Activated CD4-positive, alpha-beta T cell treated with anti-CD3 and anti-CD28 coated beads, Interleukin-2, amount 50 U/mL, for 16 hours (primary cell): Measurements from ENCODE around the gene AQP3.
"Not testable (repeated sequence)": the region's sequence is repeated elsewhere in the genome, so short reads cannot be mapped to it uniquely, and the experiment has no call there.

Source experiments
- DNase-seq: peaks from one replicate; pipeline ENCODE4 v3.0.0-alpha.2; 2020

The AQP3 gene

DNA sequence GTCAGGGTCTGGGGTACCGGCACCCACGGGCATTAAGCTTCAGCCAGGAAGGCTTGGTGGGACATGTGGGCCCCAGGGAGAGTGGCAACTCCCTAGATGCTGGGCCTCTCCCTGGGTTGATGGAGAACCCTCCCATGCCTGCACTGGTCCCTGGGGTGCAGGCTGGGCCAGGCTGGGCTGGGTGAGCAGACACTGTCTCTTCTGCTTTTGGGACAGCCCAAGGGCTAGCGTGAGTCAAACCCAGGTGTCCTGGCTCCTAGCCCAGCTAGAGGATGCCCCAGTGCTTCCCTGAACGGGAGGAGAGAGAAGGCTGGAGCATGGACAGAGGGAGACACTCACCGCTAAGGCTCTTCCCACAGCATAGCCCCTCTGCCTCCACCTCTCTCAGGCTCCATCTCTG is 39.3 kb downstream of the AQP3 start:
- no peak for DNase-seq

DNA sequence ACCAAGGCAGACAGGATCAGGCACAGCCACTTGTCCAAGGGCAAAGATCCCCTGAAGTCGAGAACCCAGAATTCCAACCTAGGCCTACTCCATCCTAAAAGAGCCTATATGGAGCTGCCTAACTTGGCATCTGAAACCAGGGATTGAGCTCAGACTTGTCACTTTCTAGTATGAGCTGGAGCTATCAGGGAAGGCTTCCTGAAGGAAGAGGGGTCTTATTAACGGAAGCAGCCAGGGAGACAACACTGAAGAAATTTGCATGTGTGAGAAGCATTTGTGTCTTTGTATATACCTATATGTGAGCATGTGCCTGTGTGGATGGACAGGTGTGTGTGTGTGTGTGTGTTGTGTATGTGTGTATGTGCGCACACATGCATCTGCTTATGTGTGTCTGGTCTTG is 40.3 kb downstream of the AQP3 start:
- no peak for DNase-seq

DNA sequence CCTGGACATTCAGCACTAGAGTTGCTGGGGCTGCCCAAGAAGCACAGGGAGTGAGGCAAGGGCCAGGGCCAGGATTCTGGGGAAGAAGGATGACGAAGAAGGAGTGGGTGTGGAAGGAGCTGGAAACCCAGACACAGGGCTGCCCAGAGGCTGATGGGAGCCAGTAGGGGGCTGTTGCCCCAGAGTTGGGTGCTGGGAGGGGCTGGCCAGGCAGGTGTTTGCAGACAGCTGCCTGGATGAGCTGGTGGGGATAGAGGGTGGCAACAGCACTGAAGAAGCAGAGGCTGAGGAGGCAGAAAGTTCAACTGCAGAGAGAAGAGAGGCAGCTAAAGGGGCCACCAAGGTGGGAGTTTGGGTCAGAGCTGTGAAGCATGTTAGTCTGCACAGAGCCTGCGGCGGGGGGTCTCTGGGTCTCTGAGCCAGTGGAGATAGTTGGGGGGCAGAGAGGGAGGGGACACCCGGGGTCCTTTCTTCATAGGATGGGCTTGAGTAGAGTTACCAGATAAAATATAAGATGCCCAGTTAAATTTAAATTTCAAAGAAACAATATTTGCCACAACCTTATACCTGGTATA is 42.5 kb downstream of the AQP3 start:
- DNase-seq: no peak

DNA sequence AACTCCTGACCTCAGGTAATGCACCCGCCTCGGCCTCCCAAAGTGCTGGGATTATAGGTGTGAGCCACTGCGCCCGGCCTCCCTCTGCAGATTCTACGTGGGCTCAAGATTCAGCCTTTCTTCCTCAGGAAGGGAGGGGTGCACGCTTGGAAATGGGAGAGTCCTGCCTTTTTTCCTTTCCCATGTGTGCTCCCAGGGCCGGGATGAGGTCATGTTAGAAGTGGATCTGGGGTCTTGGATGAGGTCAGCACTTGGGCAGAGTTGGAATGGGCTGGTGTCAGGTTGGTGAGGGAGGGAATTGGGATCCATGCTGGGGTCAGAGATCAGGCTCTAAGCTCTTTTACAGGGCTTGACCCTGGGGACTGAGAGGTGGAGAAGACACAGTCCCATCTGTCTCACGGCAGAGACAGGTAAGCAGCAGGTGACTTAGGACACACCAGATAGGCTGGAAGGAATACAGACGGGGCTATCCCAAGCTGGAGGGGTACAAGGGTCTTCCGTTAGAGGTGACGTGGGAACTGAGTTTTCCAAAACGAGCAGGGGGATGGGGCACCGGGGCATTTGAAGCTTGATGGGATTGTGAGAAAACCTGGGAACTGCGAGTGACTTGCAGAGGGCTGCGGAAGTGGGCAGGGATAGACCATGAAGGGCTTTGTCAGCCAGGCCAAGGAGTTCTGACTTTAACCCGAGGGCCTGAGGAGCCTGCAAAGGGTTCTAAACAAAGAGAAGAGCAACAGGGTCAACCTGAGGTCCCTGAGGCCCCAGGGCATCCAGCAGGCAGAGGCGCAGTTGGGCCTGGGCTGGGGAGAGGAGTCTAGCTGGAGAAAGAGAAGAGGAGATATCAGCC is 43.2 kb downstream of the AQP3 start:
- DNase-seq: no peak

DNA sequence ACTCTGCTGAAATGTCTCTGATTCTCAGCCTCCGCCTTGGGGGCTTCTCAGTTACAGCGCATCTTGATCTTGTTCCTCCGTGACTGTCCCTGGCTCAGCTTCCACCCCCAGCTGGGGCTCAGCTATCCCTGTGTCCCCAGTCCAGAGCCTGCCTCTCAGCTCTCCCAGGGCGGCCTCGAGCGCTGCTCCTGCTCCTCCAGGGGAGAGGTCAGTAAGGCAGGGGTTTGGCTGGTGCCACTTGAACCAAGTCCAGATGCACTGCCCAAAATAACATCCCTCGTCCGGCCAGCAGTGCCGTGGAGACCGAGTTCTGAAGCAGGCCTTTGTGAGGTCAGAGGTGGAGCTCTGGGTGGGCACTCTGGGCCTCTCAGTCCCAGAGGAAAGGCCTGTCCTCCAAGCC is 45.0 kb downstream of the AQP3 start, which contains the start of gene AQP7:
TSS of gene AQP7 (minus strand) at position 198 of the 400 bp plus-strand sequence. CDS start 1,306 bp downstream, outside the sequence.
- not testable (repeated sequence) for DNase-seq

DNA sequence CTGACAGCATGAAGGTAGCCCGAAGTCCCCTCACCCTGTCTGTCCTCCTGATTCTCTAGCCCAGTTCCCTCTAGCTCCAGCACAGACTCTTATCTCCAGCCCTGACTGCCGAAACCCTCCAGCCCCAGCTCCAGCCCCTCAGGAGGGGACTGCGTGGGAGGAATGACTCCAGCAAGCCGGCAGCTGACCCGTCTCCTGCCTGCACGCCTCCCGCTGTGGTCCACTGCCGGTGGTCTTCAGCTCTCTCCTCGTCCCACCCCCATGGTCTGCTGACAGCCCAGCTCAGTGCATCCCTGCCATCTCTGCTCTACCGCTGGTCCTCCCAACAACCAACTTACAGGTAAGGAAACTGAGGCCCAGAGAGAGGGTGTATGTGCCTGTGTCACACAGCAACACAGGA is 45.6 kb downstream of the AQP3 start:
- DNase-seq: not testable (repeated sequence)

DNA sequence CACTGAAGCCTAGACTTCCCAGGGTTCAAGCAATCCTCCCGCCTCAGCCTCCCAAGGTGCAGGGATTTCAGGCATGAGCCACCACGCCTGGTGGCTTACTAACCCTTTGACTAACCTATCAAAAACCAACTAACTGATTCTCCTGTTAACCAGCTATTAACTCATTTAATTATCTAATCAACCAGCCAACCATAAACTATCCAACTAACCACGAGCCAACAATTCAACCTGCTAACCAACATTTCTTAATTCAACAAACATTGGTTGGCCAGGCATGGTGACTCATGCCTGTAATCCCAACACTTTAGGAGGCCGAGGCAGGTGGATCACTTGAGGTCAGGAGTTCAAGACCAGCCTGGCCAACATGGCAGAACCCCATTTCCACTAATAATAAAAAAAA is 48.3 kb downstream of the AQP3 start:
- DNase-seq: not testable (repeated sequence)

DNA sequence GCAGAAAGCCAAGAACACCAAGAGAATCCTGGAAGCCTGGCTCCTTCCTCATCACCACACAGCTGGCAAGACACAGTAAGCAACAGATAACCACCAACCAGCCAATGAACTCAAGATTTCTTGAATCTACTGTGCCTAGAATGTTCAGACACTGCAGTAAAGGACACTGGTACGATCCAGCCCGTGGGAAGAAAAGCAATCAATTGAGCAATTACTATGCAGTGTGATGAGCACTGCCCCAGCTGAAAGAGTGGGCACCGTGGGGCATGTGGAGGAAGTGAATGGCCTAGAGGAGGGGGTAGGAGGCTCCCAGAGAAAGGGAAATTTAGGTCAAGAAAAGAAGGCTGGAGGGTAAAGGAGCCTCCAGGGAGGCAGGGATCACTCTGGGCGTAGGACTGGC is 49.6 kb downstream of the AQP3 start:
- not testable (repeated sequence) for DNase-seq

DNA sequence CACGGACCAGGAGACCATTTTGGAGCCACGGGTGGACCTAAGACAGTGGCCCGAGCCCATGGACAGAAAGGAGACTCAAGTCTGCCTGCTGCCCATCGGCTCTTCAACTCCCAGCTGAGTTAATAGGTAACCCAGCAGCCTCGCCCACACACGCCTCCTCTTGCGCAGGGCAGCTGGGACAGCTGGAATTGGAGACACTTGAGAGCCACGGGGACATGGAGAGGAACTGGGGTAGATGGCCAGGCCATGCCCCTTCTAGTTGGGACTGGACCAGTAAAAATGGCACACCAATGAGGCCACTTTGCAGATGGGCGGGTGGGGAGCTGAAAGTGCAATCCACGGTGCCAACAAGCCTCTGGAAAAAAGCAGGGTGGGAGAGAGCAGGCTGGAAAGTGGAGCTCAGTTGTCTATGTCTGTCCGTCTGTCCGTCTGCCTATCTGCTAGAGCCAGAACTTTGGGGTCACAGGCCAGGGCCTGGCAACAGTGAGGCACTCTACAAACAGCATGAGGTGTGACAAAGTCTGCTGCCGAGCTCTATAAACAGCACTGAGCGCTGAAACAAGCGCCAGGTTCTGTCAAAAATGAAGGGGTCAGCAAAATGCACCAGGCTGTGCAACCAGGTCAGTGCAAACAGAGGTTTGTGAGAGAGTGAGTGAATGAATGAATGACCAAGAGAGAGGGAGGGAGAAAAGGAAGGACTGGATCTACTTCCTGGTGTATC is 52.1 kb downstream of the AQP3 start:
- DNase-seq: not testable (repeated sequence)

DNA sequence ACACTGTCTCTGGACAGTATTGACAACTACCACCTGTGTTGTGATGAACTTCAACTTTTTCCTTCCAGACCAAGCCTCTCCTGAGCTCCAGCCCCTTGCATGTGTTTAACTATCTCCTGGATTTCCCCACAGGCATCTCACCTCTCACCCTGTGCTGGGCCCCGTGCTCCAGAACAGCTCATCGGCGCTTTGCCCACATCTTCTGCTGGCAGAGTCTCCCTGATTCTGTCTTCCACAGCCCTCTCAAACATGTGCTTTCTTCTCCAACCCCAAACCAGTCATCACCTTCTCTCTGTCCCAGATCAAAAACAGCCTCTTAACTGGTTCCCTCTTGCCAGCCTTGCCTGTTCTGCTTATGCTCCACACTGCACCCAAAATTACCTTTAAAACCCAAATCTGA is 53.4 kb downstream of the AQP3 start:
- DNase-seq: not testable (repeated sequence)

DNA sequence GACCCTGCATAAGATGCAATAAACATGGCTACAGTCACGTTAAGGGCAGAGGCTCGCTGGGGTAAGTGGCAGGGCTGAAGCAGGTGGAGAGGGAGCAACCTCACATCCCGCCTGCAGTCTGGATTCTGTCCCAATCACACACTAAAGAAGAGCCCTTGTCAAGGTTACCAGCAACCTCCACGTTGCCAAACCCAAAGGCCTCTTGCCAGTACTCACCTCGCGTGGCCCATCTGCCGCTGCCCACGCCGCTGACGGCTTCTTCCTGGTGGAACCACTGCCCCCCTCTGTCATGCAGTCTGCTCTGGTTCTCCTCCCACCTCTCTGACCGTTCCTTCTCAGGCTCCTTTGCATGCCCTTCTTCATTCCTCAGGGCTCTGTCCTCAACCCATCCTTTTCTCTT is 53.8 kb downstream of the AQP3 start:
- DNase-seq: no peak

DNA sequence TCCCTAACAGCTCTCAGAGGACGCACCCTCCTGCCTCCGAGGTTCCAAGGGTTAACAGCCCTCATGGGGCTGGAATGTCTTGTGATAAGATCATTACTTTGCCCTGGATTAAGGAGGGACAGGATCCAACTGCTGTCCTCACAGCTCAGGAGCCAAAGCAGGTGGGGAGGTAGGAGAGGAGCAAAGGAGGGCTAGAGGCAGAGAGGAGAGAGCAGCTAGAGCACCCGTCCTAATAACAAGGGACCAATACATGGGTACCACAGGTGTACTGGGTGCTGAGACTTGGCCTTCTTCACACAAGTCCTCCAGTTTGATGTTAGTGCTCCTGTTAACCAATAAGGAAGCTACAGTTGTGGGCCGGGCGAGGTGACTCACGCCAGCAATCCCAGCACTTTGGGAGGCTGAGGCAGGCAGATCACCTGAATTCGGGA is 54.8 kb downstream of the AQP3 start:
- DNase-seq: not testable (repeated sequence)
